GM21717 (cell line): Measurements from ENCODE around the gene WIZ.

Source experiments
- ATAC-seq: cut with Tn5 transposase; IDR thresholded peaks from one replicate; pipeline ENCODE4 v1.9.1; 2021; ENCODE audit warnings: mild to moderate bottlenecking, moderate library complexity; ENCODE audit not compliant: unreplicated experiment

Gene WIZ

GRCh38 chr19:15431396-15432017 is 18.2 kb downstream of the WIZ start:
- no peak for ATAC-seq

GRCh38 chr19:15430526-15431120 is 19.1 kb downstream of the WIZ start:
- ATAC-seq, result no peak

- ATAC-seq, result no peak
Observed at GRCh38 chr19:15429825-15430467, 19.8 kb downstream of the WIZ start.

- ATAC-seq, result no peak
Observed at GRCh38 chr19:15428956-15429824, 20.6 kb downstream of the WIZ start.

- no peak for ATAC-seq
Observed at GRCh38 chr19:15427991-15428471, 21.7 kb downstream of the WIZ start.

GRCh38 chr19:15427350-15427700 is 22.4 kb downstream of the WIZ start:
- no peak for ATAC-seq

- no peak for ATAC-seq
Observed at GRCh38 chr19:15426485-15427349, 23.0 kb downstream of the WIZ start.

GRCh38 chr19:15425321-15425950 is 24.3 kb downstream of the WIZ start:
- no peak for ATAC-seq

- no peak for ATAC-seq
Observed at GRCh38 chr19:15424692-15425272, 25.0 kb downstream of the WIZ start.

GRCh38 chr19:15424121-15424520 is 25.6 kb downstream of the WIZ start:
- no peak for ATAC-seq

GRCh38 chr19:15423130-15423529 is 26.6 kb downstream of the WIZ start:
- ATAC-seq, result no peak

- ATAC-seq, result no peak
Observed at GRCh38 chr19:15422296-15423075, 27.3 kb downstream of the WIZ start.

- ATAC-seq, result no peak
Observed at GRCh38 chr19:15421721-15422260, 28.0 kb downstream of the WIZ start.

GRCh38 chr19:15421136-15421695 is 28.5 kb downstream of the WIZ start:
- no peak for ATAC-seq

GRCh38 chr19:15419413-15420025 is 30.2 kb downstream of the WIZ start:
- no peak for ATAC-seq

- ATAC-seq, result peak; percentile 91
Observed at GRCh38 chr19:15418579-15419412, 31.0 kb downstream of the WIZ start, which contains the start of gene AKAP8L. AKAP8L (minus strand) TSS chr19:15418988; CDS start chr19:15418923, 65 bp downstream.

- ATAC-seq, result no peak
Observed at GRCh38 chr19:15418231-15418578, 31.6 kb downstream of the WIZ start.
